ENCODE measurements around the gene GPR3.
"Not testable (repeated sequence)": the region's sequence is repeated elsewhere in the genome, so short reads cannot be mapped to it uniquely, and the experiment has no call there.

The GPR3 gene

DNA sequence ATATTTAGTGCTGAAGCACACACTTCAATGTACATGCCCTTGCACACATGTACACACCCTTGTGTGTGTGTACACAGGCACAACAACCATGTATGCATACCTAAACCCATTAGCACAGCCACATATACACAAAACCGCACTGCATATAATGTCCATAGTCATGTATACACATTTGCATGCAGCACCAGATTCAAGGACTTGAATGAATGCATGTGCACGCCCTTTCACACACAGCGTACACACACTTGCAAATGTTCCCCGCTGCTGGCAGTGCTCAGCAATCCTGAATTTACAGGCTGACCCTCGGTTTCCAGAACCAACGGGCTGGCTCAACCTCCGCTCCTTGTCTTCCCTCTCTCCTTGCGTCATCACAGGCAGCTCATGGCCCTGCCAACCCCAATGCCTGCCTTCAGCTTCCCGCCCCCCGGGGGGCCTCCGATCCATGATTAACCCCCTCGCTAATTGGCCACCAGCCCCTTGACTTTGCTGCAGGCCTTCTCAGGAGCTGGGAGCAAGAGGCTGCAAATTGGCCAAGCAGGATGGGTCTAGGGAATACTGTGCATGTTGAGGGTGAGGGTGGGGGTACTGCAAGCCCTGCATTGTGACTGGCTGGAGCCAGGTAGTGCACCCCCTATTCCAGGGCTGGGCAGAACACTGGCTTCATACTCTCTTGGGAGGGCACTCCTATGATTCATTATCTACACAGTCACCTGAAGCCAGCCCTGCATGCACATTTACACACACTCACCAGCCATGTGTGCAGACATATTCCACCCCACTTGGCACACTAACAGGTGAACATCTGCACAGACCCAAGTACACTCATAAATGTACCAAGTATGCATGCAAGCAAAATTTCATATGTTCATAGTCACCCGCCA lies 7.9 kb downstream of the GPR3 start:
- in situ Hi-C loops (cut with HindIII; ENCODE audit: low pct_unique_long_range_greater_than_20kb, low sequenced_read_pairs), result no loop called here
- TF ChIP-seq JUND (IDR thresholded peaks at IDR 0.05; ENCODE audit: low read depth), result no peak
- no peak for DNase-seq (ENCODE audit: low read depth in 1 of 2, low spot score in 1 of 2)

DNA sequence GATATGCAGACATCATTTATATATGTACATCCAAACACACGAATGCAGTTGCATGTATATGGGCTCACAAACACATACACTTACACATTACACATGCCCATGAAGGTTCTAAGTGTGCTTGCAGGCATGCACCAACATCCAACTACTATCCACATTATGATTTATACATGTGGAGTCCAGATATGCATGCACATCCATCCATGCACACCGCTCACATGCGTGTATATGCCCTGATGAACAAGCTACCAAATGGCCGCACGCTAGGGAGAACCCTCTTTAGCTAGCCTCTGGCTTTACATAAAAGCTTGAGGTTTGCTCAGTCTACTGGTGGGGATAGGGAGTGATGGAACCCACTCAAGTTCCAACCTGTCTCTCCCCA lies 8.5 kb downstream of the GPR3 start:
- no peak for DNase-seq (ENCODE audit: low read depth in 1 of 2, low spot score in 1 of 2)
- no peak for TF ChIP-seq JUND (IDR thresholded peaks at IDR 0.05; ENCODE audit: low read depth)
- in situ Hi-C loops (cut with HindIII; ENCODE audit: low pct_unique_long_range_greater_than_20kb, low sequenced_read_pairs), result no loop called here

DNA sequence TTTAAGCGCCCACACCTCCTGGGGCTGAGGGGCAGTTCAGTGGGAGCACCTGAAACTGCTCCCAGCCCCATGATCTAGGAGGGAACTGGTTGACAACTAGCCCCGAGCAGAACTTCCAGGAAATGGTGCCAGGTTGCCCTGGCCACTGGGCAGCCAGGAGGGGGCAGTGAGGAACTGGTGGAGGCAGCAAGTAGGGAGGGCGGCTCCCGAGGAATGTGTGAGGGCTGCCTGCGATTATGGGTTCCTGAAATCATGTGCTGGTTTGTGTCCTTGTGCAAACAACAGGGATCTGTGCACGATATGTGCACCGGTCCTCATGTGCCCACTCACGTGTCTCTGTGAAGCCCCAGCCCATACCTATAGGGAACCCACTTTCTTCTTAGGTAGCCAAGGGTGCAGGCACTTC lies 9.9 kb downstream of the GPR3 start:
- peak in 1 of 2 experiments; percentile 57 for DNase-seq (ENCODE audit: low read depth in 1 of 2, low spot score in 1 of 2)
- in situ Hi-C loops (cut with HindIII; ENCODE audit: low pct_unique_long_range_greater_than_20kb, low sequenced_read_pairs), result no loop called here
- TF ChIP-seq JUND (IDR thresholded peaks at IDR 0.05; ENCODE audit: low read depth), result no peak

DNA sequence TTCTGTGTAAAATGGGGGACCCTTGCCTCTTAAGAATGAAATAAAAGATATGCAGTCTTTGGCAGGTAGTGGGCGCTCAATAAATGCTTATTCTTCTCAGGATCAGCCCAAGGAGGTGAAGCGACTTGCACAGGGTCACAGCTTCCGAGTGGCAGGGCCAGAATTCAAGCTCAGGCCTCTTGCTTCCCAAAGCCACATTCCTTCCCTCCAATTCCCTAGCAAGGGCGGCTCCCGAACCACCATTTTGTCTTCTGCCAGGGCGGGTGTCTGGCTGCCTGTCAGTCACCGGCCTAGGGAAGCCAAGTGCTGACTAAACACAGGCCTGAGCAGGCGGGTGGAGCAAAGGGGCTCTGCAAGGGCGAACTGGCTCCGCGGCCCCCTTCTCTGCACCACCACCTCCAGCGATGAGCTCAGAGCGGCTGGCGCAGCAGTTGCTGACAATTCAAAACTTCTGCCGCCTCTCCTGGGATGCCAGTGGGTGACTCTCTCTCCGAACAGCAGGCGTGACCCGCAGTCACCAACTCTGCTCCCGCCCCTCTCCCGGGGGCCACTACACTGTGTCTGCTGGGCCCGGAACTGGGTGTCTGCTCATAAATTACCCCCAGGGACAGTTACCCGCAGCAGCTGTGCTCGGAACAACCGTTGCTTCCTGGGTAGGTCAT lies 10.8 kb downstream of the GPR3 start:
- TF ChIP-seq JUND (IDR thresholded peaks at IDR 0.05; ENCODE audit: low read depth), result no peak
- in situ Hi-C loops (cut with HindIII; ENCODE audit: low pct_unique_long_range_greater_than_20kb, low sequenced_read_pairs), result no loop called here
- no peak for DNase-seq (ENCODE audit: low read depth in 1 of 2, low spot score in 1 of 2)

DNA sequence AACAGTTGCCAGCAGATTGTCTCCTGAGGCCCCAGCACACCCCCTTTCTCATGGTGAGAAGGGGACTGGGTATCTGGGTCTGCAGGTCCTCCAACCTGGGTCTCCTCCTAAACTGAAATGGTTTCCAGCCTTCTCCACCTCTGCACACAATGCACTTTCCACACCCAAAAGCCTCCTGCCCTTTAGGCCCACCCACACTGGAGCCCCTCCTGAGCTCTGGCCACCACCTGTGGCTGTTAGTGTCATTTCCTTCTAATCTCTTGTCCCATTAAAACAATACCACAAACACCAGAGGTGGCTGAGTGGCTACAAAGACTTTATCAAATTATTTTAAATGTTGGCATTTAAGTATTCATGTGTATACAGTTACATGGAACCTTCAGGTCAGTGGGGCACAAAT lies 11.5 kb downstream of the GPR3 start:
- in situ Hi-C loops (cut with HindIII; ENCODE audit: low pct_unique_long_range_greater_than_20kb, low sequenced_read_pairs), result no loop called here
- DNase-seq (ENCODE audit: low read depth in 1 of 2, low spot score in 1 of 2), result no peak
- no peak for TF ChIP-seq JUND (IDR thresholded peaks at IDR 0.05; ENCODE audit: low read depth)

DNA sequence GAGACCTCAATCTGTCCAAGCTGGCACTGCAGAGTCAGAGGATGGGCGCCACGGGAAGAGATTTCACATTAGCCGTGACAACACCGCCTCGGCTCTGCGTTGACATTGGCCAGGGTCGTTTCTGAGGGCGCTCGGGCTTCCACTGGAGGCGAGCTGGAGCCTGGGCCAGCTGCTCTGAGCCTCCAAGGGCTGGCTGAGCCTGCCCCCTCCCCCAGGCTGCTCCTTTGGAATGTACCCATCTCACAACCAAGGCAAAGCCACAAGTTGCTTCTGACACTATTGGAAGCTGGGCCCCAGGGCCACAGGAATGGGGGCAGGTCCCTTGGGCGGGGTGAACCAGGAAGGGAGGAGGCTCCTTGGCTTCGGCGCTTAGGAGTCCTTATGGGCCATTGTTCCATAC lies 12.7 kb downstream of the GPR3 start:
- TF ChIP-seq JUND (IDR thresholded peaks at IDR 0.05; ENCODE audit: low read depth), result no peak
- in situ Hi-C loops (cut with HindIII; ENCODE audit: low pct_unique_long_range_greater_than_20kb, low sequenced_read_pairs), result no loop called here
- no peak for DNase-seq (ENCODE audit: low read depth in 1 of 2, low spot score in 1 of 2)

DNA sequence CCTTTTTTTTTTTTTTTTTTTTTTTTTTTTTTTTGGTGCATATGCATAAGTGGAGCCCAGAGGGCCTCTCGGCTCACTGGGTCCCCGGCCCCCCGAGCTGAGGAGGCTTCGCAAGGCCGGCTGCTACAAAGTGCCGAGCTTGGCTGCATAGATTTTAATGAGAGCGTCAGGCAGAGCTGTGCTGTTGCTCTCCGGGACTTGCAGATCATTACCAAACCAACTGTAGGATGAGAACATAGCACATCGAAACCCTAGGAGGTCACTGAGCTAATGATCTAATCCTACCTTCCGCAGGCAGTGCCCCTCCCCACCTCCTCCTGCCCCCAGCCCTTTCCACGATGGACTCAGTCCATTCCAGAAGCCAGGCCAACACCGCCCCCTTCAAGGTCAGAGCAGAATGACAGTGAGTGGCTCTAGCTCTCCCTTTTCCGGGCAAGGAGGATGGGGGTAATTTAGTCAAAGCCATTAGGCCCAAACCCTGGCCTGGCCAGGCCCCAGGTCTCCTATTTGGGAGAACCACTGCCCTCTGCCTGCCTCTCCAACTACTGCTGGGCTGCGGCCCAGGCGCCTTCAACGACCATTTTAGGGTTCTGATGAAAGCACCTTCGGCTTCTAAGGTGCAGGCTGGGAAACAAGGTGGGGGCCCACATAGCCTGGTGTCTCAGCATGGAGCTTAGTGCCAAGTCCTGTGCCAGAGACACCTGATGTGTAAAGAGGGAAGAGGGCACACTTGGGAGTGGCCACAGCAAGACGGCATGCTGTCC lies 13.4 kb downstream of the GPR3 start:
- not testable (repeated sequence) for DNase-seq (ENCODE audit: low read depth in 1 of 2, low spot score in 1 of 2)

DNA sequence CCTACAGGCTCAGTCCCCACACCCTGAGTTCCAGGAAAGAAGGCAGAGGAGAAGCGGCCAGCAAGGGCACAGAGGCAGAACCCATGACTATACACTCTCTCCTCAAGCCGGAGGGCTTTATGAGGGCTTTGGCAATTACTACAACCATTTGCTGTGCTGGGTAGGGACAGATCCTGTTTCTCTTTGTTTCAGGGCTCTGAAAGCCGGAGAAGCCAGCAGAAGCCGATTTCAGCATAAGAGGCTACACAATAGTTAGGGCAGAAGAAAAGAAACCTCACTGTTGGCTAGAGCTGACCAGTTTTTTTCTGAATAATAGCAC lies 13.9 kb downstream of the GPR3 start:
- DNase-seq (ENCODE audit: low read depth in 1 of 2, low spot score in 1 of 2), result no peak
- in situ Hi-C loops (cut with HindIII; ENCODE audit: low pct_unique_long_range_greater_than_20kb, low sequenced_read_pairs), result no loop called here
- no peak for TF ChIP-seq JUND (IDR thresholded peaks at IDR 0.05; ENCODE audit: low read depth)

More for the DNA sequence above, 13.4 kb downstream of the GPR3 start:
- in situ Hi-C loops (cut with HindIII; ENCODE audit: low pct_unique_long_range_greater_than_20kb, low sequenced_read_pairs), result not testable (repeated sequence)

DNA sequence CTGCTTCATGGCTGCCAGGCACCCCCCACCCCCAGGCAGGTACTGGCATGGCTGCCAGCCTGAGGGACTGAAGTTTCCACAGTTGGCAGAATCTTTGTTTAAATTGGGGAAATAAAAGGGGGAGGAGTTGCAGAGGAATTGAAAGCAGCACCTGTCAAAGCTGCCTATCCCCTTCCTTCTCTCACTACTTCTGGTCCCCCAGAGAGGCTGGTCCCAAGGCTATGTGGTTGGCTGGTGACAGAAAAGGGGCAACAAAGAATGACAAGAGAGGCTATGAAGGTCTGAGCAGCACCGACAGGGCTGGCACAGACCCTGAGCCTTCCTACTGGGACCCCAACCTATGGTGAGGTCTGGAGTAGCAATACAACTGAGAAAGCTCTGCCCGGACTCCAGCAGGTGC lies 14.4 kb downstream of the GPR3 start:
- DNase-seq (ENCODE audit: low read depth in 1 of 2, low spot score in 1 of 2); in situ Hi-C loops (cut with HindIII; ENCODE audit: low pct_unique_long_range_greater_than_20kb, low sequenced_read_pairs): not testable (repeated sequence)

DNA sequence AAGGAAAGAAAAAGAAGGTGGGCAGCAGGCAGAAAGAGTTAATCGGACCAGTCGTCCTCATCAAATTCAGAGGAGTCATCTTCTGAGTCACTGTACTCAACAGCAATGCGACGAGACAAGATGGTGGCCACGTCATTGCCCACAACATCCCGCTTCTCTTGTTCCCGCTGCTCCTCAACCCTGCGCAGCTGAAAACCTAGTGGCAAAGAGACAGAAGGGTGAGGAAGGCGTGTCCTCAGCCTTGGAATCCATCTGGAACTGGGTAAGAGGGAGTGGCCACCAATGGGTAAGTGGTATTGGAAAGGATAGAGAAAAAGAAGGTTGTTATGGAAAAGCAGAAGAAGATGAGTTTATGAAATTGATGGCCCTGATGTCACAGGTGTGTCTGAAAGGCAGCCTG lies 15.7 kb downstream of the GPR3 start:
- in situ Hi-C loops (cut with HindIII; ENCODE audit: low pct_unique_long_range_greater_than_20kb, low sequenced_read_pairs), result no loop called here
- no peak for TF ChIP-seq JUND (IDR thresholded peaks at IDR 0.05; ENCODE audit: low read depth)
- DNase-seq (ENCODE audit: low read depth in 1 of 2, low spot score in 1 of 2), result no peak

DNA sequence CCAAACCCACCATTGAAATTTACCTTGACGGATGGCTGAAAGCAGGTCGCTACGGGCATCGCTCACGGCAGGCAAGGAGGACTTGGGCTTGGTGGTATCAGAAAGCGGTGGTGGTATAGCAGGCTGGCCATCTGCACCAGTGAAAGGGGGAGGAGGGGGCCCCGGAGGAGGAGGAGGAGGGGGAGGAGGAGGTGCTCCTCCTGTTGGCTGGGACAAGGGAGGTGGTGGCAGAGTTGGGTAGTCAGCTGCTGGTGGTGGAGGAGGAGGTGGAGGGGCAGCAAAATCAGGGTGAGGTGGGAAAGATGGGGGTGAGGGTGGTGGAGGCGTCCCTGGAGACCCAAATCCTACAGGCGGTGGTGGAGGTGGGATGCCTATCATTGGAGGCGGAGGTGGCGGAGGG lies 17.2 kb downstream of the GPR3 start:
- in situ Hi-C loops (cut with HindIII; ENCODE audit: low pct_unique_long_range_greater_than_20kb, low sequenced_read_pairs), result no loop called here
- DNase-seq (ENCODE audit: low read depth in 1 of 2, low spot score in 1 of 2), result no peak
- no peak for TF ChIP-seq JUND (IDR thresholded peaks at IDR 0.05; ENCODE audit: low read depth)

DNA sequence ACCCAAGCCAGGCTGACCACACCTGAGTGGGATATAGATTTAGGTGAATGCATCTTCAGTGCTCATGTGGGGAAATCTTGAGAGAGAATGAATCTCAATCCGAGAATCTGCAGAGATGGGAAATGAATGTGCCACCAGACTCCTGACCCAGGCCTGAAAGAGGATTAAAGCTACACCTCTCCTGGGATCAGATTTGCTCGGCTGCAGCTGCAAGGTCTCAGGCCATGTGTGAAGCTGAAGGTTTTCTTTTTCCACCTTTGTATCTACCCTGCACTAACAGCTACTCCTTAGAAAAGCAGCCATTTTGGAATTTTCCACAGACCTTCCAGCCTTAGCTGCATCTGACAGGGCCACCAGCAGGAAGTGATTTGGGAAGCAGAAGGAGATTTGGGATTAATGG lies 18.3 kb downstream of the GPR3 start:
- no peak for DNase-seq (ENCODE audit: low read depth in 1 of 2, low spot score in 1 of 2)
- TF ChIP-seq JUND (IDR thresholded peaks at IDR 0.05; ENCODE audit: low read depth), result no peak
- in situ Hi-C loops (cut with HindIII; ENCODE audit: low pct_unique_long_range_greater_than_20kb, low sequenced_read_pairs), result no loop called here

DNA sequence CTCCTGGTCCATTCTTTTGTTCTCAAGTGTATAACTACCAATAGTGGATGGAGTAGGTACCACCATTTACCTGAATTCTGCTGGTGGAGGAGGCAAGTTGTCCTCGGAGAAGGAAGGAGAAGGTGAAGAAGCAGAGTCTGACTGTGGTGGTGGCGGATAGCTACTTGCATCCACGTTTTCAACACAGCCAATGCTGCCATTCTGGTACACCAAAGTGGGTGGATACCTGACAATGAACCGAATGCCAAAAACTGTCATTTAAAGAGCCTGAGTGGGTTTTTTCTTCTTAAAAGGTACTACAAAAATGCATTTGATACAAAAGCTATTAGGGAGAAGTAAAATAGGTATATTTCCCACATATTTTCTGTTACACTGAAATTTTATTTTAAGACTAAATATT lies 20.1 kb downstream of the GPR3 start:
- DNase-seq (ENCODE audit: low read depth in 1 of 2, low spot score in 1 of 2), result no peak
- in situ Hi-C loops (cut with HindIII; ENCODE audit: low pct_unique_long_range_greater_than_20kb, low sequenced_read_pairs), result no loop called here
- no peak for TF ChIP-seq JUND (IDR thresholded peaks at IDR 0.05; ENCODE audit: low read depth)

All from T47D (cell line).